Activated naive CD4-positive, alpha-beta T cell (primary cell): ENCODE measurements around the gene XPOT.
"Not testable (repeated sequence)": the region's sequence is repeated elsewhere in the genome, so short reads cannot be mapped to it uniquely, and the experiment has no call there.

Source experiments
- DNase-seq, 4 experiments: peaks; one replicate each; lab custom pipeline; 2025; lab: John Stamatoyannopoulos, UW

XPOT gene

GRCh38 chr12:64403707-64404469, at the start of gene XPOT:
Gene XPOT (plus strand): TSS chr12:64404392. CDS start chr12:64410036, 5,644 bp downstream.
- DNase-seq: peak; percentile 77 to 88 (median 82)

- DNase-seq: not testable (repeated sequence)
These were observed 48.0 kb upstream of the XPOT start for GRCh38 chr12:64356209-64356608.

- not testable (repeated sequence) for DNase-seq
These were observed 43.0 kb upstream of the XPOT start for GRCh38 chr12:64361173-64361572.

GRCh38 chr12:64362721-64363305, 41.4 kb upstream of the XPOT start:
- no peak for DNase-seq

- no peak for DNase-seq
These were observed 20.5 kb upstream of the XPOT start for GRCh38 chr12:64383675-64384074.

GRCh38 chr12:64385019-64385418, 19.2 kb upstream of the XPOT start:
- DNase-seq: no peak

- no peak for DNase-seq
These were observed 18.7 kb upstream of the XPOT start for GRCh38 chr12:64385468-64385867.

- no peak for DNase-seq
These were observed 16.9 kb upstream of the XPOT start for GRCh38 chr12:64387197-64387816.

- DNase-seq: no peak
These were observed 15.0 kb upstream of the XPOT start for GRCh38 chr12:64389154-64389553.

- peak in 1 of 4 experiments; percentile 17 for DNase-seq
These were observed 13.8 kb upstream of the XPOT start, which contains the start of gene C12orf56 for GRCh38 chr12:64390275-64390851. Gene C12orf56 (minus strand): TSS chr12:64390758. CDS start chr12:64390565, 193 bp downstream.

GRCh38 chr12:64392221-64392620, 12.0 kb upstream of the XPOT start:
- DNase-seq: no peak

- no peak for DNase-seq
These were observed 8.5 kb upstream of the XPOT start for GRCh38 chr12:64395739-64396138.

- DNase-seq: no peak
These were observed 4.2 kb upstream of the XPOT start for GRCh38 chr12:64400041-64400440.

- no peak for DNase-seq
These were observed 2.0 kb upstream of the XPOT start for GRCh38 chr12:64402181-64402580.

- peak; percentile 30 to 86 (median 50) for DNase-seq
These were observed 471 bp downstream of the XPOT start for GRCh38 chr12:64404470-64405256.

GRCh38 chr12:64407342-64408223, 3.4 kb downstream of the XPOT start:
- DNase-seq: no peak

GRCh38 chr12:64411427-64411826, 7.2 kb downstream of the XPOT start:
- DNase-seq: no peak

- DNase-seq: no peak
These were observed 8.3 kb downstream of the XPOT start for GRCh38 chr12:64412459-64412858.

GRCh38 chr12:64413884-64414283, 9.7 kb downstream of the XPOT start:
- DNase-seq: no peak

GRCh38 chr12:64418209-64418608, 14.0 kb downstream of the XPOT start:
- no peak for DNase-seq

- no peak for DNase-seq
These were observed 15.5 kb downstream of the XPOT start for GRCh38 chr12:64419696-64420095.
